Renal cortex interstitium (tissue), 11 donors: ENCODE data around the gene HTATIP2. TPM values are rescaled to one million over a fixed set of nuclear protein-coding genes. Genes with fewer than 3 reads are reported as not detected.
"Not testable (repeated sequence)": the region's sequence is repeated elsewhere in the genome, so short reads cannot be mapped to it uniquely, and the experiment has no call there.

Experiments
- DNase-seq, 11 donors: peaks; one replicate each; pipeline ENCODE4 v3.0.0-alpha.2; 2013; ENCODE audit warnings: low read depth in 9 of 11, low spot score in 4 of 11; ENCODE audit errors: extremely low read depth in 1 of 11
- polyA plus RNA-seq, 3 donors: library from polyadenylated mRNA; unstranded; fragments of 120-200 nt; gene quantifications; one replicate each; pipeline ENCODE4 v1.2.1, GENCODE V29; 2013; ENCODE audit not compliant: insufficient read length in 3 of 3

The HTATIP2 gene
- polyA plus RNA-seq, 3 donors = 3.0 to 4.0 (median 3.1) TPM

- no peak for DNase-seq
Measured at GRCh38 chr11:20364341-20364792, 853 bp downstream of the HTATIP2 start.

GRCh38 chr11:20365465-20365864 is 2.0 kb downstream of the HTATIP2 start:
- DNase-seq = not testable (repeated sequence)

GRCh38 chr11:20367313-20367948 is 3.9 kb downstream of the HTATIP2 start:
- DNase-seq = no peak

GRCh38 chr11:20368438-20368837 is 4.9 kb downstream of the HTATIP2 start:
- no peak for DNase-seq

GRCh38 chr11:20369826-20370225 is 6.3 kb downstream of the HTATIP2 start:
- no peak for DNase-seq

- no peak for DNase-seq
Measured at GRCh38 chr11:20372081-20372626, 8.6 kb downstream of the HTATIP2 start.

- no peak for DNase-seq
Measured at GRCh38 chr11:20373147-20373546, 9.6 kb downstream of the HTATIP2 start.

GRCh38 chr11:20373568-20374209 is 10.2 kb downstream of the HTATIP2 start:
- no peak for DNase-seq

- no peak for DNase-seq
Measured at GRCh38 chr11:20374741-20375300, 11.3 kb downstream of the HTATIP2 start.

- no peak for DNase-seq
Measured at GRCh38 chr11:20376162-20376730, 12.7 kb downstream of the HTATIP2 start.

- not testable (repeated sequence) for DNase-seq
Measured at GRCh38 chr11:20385996-20386395, 22.5 kb downstream of the HTATIP2 start.

GRCh38 chr11:20387261-20388095 is 24.0 kb downstream of the HTATIP2 start, which contains the start of gene PRMT3:
PRMT3 (plus strand) TSS chr11:20387716; CDS start chr11:20387747, 31 bp downstream.
- DNase-seq = peak; percentile 83 to 96 (median 91)

GRCh38 chr11:20388096-20389055 is 24.9 kb downstream of the HTATIP2 start:
- DNase-seq = no peak

- DNase-seq = peak; percentile 13 to 79 (median 47)
Measured at GRCh38 chr11:20397281-20397680, 33.8 kb downstream of the HTATIP2 start.

- no peak for DNase-seq
Measured at GRCh38 chr11:20399498-20399897, 36.0 kb downstream of the HTATIP2 start.

GRCh38 chr11:20403059-20403458 is 39.5 kb downstream of the HTATIP2 start:
- no peak for DNase-seq

- no peak for DNase-seq
Measured at GRCh38 chr11:20406484-20406883, 43.0 kb downstream of the HTATIP2 start.

GRCh38 chr11:20407344-20407743 is 43.8 kb downstream of the HTATIP2 start:
- no peak for DNase-seq
